Measurements from ENCODE around the gene PROKR2. TPM values are rescaled to one million over a fixed set of nuclear protein-coding genes. Genes with fewer than 3 reads are reported as not detected.

PROKR2 gene
- not detected for total RNA-seq

DNA sequence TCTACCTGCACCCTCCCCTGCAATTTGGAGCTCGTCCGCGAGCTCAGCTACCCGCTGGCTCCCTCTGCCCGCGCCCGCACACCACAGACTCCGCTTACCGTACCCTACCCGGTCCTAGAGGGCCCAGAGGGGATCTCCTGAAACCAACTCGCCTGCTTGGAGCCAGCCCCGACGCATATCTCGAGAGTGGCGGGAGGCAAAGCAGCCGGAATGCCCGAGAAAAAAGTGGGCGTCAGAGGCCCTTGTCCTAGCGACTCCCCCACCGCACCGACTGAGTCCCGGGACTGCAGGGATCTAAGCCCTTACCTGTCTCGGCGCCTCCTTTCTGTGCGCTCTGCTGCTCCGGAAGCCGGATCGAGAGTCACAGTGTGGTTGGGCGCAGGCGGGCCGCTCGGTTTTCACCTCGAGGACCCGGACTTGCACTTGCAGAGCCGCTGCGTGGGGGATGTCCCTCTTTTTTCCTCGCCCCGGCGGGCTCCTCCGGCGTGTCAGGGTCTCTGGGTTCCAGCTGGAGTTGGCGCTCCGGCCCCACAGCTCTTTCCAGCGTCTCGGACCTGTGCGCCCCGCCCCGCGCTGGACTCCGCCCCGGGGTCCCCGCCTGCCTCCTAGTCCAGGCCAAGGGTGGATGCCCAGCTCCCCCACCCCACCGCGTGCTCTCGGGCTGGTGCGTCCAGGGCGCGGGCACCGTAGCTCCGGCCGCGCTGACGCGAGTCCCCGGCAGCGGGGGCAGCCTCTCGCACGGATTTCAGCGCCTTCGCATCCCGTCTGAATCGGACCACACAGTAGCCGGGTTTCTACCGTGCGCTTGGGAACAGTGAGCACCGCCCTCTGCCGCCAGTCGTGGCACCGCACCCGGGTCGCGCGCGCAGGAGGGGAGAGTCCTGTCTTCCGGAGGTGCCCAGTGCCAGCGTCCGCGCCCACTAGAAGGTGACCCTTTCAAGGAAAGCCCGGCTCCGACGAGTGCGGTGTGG is at the start of gene PROKR2:
Gene PROKR2 (minus strand): TSS at position 767 of the 971 bp plus-strand sequence. CDS start 2,585 bp downstream, outside the sequence.
- H3K27ac Mint-ChIP-seq, result no peak within 1 kb of the TSS
- H3K9me3 Mint-ChIP-seq, result no peaks in the 10 kb centered on the region
- ChIA-PET CTCF (no interaction called here), POLR2A (no interaction called here)
- peaks cover 51% of the 10 kb centered on the region for H3K27me3 Mint-ChIP-seq
- no peaks in the 10 kb centered on the region for H3K36me3 Mint-ChIP-seq (ENCODE audit: low read depth)
- no peaks in the 10 kb centered on the region for H3K4me1 Mint-ChIP-seq
- no peak for DNase-seq
- H3K4me3 Mint-ChIP-seq, result no peak within 1 kb of the TSS

DNA sequence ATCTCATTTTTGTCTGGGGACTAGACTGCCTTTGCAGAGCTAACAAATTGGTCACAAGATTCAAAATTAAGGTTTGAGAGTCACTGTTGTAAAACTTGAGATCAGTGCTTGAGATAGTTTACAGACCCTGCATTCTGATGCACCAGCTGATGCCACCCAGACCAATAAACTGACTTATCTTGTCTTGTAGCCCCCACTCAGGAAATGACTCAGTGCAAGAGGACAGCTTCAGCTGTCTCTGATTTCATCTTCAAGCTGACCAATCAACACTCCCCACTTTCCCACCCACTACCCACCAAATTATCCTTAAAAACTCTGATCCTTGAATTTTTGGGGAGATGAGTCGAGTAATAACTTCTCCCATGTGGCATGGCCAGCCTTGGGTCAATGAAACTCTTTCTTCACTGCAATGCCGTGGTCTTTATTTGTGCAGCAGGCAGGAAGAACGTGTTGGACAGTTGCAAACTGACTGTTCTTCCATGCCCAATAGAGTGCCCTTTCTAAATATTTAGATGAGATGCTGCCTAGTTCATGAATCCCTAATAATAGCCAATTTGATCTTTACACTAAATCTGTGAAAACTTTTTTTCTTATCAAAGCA is 48.3 kb upstream of the PROKR2 start:
- no peak overlapping the region for H3K27ac Mint-ChIP-seq

DNA sequence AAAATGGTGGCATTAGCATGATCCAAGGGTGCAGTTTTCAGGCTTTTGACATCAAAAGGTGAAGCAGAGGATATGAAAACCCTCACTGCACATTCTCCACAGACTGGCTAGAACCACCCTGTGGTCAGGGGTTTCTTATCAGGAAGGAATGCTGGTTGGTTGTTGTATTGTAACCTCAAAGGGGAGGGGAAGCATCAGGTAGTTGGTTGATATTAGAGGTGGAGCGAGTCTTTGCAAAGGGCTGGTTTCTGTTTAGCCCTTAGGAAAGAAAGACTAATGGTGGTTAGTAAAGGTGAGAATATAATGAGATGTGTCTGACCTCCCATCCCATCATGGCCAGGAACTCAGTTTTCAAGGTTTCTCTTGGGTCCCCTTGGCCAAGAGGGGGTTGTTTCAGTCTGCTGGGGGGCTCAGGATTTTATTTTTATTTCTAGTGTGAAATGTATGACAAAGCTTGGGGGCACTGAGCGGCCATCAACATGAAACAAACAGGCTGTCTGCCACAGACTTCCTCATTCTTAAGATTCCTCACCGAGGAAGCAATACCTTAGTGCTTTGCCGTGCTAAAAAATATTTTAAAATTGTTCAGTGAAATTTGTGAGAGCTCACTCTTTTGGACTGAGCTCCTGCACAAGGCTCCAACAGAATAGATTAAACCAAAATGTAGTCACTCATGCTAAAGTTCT is 47.5 kb upstream of the PROKR2 start:
- H3K4me3 Mint-ChIP-seq, result no peak overlapping the region
- DNase-seq, result no peak
- H3K9me3 Mint-ChIP-seq, result peaks cover 8% of the 10 kb centered on the region
- ChIA-PET POLR2A (no interaction called here), CTCF (no interaction called here)
- no peaks in the 10 kb centered on the region for H3K36me3 Mint-ChIP-seq (ENCODE audit: low read depth)
- H3K27me3 Mint-ChIP-seq, result peaks cover 6% of the 10 kb centered on the region
- no peak overlapping the region for H3K27ac Mint-ChIP-seq
- no peaks in the 10 kb centered on the region for H3K4me1 Mint-ChIP-seq

More for the DNA sequence above, 48.3 kb upstream of the PROKR2 start:
- Mint-ChIP-seq H3K4me1 (no peaks in the 10 kb centered on the region), H3K4me3 (no peak overlapping the region), H3K9me3 (peaks cover 6% of the 10 kb centered on the region), H3K36me3 (ENCODE audit: low read depth) (no peaks in the 10 kb centered on the region), H3K27me3 (peaks cover 6% of the 10 kb centered on the region)
- CTCF ChIA-PET, result no interaction called here
- DNase-seq, result no peak
- POLR2A ChIA-PET, result no interaction called here

DNA sequence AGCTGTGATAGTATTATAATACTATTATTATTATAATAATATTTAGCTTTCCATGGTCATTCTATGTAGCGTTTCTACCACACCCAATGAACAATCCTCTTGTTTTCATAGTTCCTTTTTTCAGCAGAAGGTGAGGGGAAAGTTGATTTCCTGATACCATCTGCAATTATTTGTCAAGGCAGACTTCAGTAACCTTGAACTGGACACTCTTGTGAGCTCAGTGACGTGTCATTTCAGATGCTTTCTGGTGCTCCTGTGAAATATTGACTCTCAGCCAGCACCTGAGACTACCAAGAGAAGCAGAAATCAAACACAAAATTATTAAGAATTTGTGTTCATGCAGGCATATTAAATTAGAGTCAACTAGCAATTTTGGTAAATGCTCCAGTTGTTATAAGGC is 46.0 kb upstream of the PROKR2 start:
- no peak overlapping the region for H3K4me3 Mint-ChIP-seq
- peaks cover 11% of the 10 kb centered on the region for H3K27me3 Mint-ChIP-seq
- no peaks in the 10 kb centered on the region for H3K36me3 Mint-ChIP-seq (ENCODE audit: low read depth)
- H3K27ac Mint-ChIP-seq, result no peak overlapping the region
- no peak for DNase-seq
- ChIA-PET CTCF (no interaction called here), POLR2A (no interaction called here)
- H3K4me1 Mint-ChIP-seq, result no peaks in the 10 kb centered on the region
- H3K9me3 Mint-ChIP-seq, result peaks cover 13% of the 10 kb centered on the region

DNA sequence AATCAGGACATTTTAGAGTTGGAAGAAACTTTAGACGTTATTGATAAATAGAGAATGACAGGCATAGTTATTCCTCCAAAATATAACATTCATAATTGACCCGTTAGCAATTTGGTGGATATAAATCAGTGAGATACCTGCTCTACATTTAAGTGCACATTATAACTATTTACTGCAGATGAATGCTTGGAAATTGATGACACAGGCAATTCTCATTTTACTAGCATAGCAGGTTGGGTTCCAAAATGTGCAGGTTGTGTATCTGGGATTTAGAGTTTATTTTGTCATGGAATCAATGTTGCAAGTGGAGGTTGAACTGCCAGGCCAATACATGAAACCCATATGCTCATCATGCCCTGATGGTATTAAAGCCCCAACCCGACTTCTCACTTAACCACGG is 44.4 kb upstream of the PROKR2 start:
- no peaks in the 10 kb centered on the region for H3K4me1 Mint-ChIP-seq
- no peaks in the 10 kb centered on the region for H3K36me3 Mint-ChIP-seq (ENCODE audit: low read depth)
- POLR2A ChIA-PET, result no interaction called here
- H3K9me3 Mint-ChIP-seq, result peaks cover 13% of the 10 kb centered on the region
- H3K27me3 Mint-ChIP-seq, result peaks cover 8% of the 10 kb centered on the region
- no peak overlapping the region for H3K4me3 Mint-ChIP-seq
- CTCF ChIA-PET, result no interaction called here
- DNase-seq, result no peak
- no peak overlapping the region for H3K27ac Mint-ChIP-seq

DNA sequence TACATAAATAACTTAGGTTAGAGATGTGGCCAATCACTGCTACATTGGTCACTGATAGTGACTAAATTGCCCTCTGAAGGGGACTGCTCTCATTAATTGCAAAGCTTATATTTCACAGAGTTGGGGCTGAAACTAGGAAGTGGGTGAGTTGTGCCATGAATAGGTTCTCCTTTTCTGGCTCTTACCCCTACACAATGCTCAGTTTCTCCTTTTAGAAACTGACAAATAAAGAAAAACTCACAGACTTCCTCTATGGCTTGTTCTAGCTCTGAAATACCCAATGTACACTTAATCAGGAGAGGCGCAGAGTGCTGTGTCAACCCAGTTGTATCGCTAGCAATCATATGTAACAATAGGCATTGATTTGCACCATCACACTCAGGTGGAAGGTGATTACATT is 41.2 kb upstream of the PROKR2 start:
- CTCF ChIA-PET, result no interaction called here
- H3K4me1 Mint-ChIP-seq, result no peaks in the 10 kb centered on the region
- DNase-seq, result no peak
- no peak overlapping the region for H3K4me3 Mint-ChIP-seq
- H3K9me3 Mint-ChIP-seq, result peaks cover 10% of the 10 kb centered on the region
- no peaks in the 10 kb centered on the region for H3K36me3 Mint-ChIP-seq (ENCODE audit: low read depth)
- POLR2A ChIA-PET, result no interaction called here
- no peak overlapping the region for H3K27ac Mint-ChIP-seq
- peaks cover 10% of the 10 kb centered on the region for H3K27me3 Mint-ChIP-seq

DNA sequence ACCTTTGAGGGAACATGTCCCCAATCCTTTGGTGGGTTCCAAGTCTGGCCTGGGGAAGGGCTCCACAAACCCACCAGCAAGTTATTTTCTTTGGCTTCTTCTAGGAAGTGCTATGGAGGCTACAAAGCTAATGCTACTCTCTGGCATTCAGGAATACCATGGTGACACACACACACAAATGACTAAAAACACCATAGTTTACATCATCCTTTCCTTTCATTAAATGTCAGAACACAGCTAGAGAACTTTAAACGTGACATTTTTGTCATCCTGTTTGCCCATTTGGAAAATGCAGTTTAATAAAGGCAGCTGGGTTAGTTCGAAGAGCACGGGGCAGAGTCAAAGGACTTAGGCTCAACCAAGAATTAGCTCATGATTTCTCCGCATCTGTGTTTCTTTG is 40.2 kb upstream of the PROKR2 start:
- no peak for DNase-seq
- Mint-ChIP-seq H3K27ac (no peak overlapping the region), H3K27me3 (peaks cover 10% of the 10 kb centered on the region), H3K36me3 (ENCODE audit: low read depth) (no peaks in the 10 kb centered on the region), H3K4me3 (no peak overlapping the region), H3K9me3 (peaks cover 10% of the 10 kb centered on the region), H3K4me1 (no peaks in the 10 kb centered on the region)
- ChIA-PET POLR2A (no interaction called here), CTCF (interaction anchor here (0.7 kb wide), 1 partner anchor 11 kb away, joined by 4 read pairs; no protein-coding TSS in a partner anchor)

DNA sequence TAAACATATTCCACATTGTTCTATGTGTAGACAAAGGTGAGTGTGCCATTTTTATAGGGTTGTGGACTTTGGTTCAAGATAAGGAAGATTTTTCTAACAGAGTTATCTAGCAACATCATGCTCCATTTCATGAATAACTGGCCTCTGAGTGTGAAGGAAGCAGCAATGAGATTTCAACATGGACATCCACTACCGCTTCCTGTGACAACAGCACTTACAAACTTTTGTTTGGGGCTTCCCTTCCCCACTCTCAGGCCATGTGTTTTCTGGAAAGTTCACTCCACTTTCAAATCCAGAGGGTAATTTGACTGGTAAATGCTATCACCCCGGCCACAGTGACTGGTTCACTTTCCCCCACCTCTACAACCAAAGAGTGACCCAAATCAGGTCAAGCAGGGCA is 38.1 kb upstream of the PROKR2 start:
- no peak for DNase-seq
- POLR2A ChIA-PET, result no interaction called here
- Mint-ChIP-seq H3K27ac (no peak overlapping the region), H3K9me3 (peaks cover 8% of the 10 kb centered on the region), H3K27me3 (peaks cover 10% of the 10 kb centered on the region), H3K4me1 (no peaks in the 10 kb centered on the region), H3K4me3 (no peak overlapping the region), H3K36me3 (ENCODE audit: low read depth) (no peaks in the 10 kb centered on the region)
- CTCF ChIA-PET, result no interaction called here

DNA sequence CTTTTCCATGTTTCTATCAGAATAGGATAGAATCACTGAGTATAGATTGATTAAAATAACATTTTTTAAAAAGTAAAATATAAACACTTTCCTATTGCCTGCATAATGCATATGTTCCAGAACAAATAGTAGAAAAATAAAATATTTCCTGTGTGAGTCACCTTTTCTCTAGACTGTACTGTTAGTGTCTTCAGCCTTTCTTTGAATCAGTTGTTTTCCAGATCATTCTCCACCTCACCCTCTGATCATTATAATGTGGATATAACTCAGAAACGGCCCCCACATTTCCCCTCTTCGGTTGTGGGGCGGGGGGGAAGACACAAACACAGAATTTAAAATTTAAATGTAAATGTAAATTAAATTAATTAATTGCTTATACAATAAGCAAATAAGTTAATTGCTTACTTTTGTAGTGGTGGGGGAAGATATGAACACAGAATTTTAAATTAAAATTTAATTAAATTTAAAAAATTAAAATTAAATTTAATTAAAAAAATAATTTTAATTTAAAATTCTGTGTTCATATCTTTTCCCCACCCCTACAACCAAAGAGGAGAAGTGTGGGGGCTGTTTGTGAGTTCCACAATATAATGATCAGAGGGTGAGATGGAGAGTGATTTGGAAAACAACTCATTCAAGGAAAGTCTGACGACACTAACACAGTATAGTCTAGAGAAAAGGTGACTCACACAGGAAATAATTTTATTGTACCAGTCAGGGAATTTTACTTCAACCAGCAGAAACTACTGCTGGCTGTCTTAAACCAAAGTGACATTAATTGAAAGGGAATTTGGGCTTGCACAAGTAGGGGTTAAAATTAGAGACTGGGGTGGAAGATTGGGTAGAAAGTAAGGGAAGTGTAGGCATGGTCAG is 37.1 kb upstream of the PROKR2 start:
- Mint-ChIP-seq H3K4me1 (no peaks in the 10 kb centered on the region), H3K9me3 (peaks cover 7% of the 10 kb centered on the region), H3K36me3 (ENCODE audit: low read depth) (no peaks in the 10 kb centered on the region), H3K4me3 (no peak overlapping the region), H3K27ac (no peak overlapping the region), H3K27me3 (peaks cover 10% of the 10 kb centered on the region)
- CTCF ChIA-PET, result no interaction called here
- POLR2A ChIA-PET, result no interaction called here
- DNase-seq, result no peak

DNA sequence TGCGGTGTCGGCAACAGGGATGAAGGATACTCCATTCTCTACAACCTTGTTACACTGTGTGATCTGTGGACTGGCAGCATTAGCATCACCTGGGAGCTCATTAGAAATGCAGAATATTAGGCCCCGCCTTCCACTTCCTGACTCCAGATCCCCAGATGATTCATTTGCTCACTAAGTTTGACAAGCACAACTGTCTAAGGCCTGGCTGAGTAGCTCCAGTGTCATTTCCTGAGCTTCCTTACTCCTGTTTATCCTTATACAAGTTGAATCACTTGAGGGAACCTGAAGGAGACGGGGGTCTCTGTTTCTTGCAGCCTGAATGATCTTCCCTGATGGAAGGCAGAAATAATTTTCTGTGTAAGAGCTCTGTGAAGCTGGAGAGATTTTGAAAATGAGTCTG is 32.7 kb upstream of the PROKR2 start:
- no peak overlapping the region for H3K27ac Mint-ChIP-seq
- DNase-seq, result no peak
- H3K9me3 Mint-ChIP-seq, result no peaks in the 10 kb centered on the region
- no peaks in the 10 kb centered on the region for H3K27me3 Mint-ChIP-seq
- no peak overlapping the region for H3K4me3 Mint-ChIP-seq
- H3K4me1 Mint-ChIP-seq, result no peaks in the 10 kb centered on the region
- ChIA-PET CTCF (no interaction called here), POLR2A (no interaction called here)
- no peaks in the 10 kb centered on the region for H3K36me3 Mint-ChIP-seq (ENCODE audit: low read depth)

DNA sequence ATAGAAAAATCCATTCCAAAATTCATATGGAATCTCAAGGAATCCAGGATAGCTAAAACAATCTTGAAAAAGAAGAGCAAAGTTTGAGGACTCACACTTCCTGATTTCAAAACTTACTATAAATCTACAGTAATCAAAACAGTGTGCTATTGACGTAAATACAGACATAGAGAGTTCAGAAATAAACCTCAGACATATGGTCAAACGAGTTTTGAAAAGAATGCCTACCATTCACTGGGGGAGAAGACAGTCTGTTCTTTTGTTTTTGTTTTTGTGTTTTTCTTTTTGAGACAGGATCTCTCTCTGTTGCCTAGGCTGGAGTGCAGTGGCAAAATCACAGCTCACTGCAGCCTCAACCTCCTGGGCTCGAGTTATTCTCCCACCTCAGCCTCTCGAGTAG is 25.3 kb upstream of the PROKR2 start:
- POLR2A ChIA-PET, result no interaction called here
- H3K27me3 Mint-ChIP-seq, result peaks cover 29% of the 10 kb centered on the region
- DNase-seq, result no peak
- H3K9me3 Mint-ChIP-seq, result no peaks in the 10 kb centered on the region
- CTCF ChIA-PET, result interaction anchor here (0.8 kb wide), 1 partner anchor 44 kb away, joined by 3 read pairs; no protein-coding TSS in a partner anchor
- no peak overlapping the region for H3K27ac Mint-ChIP-seq
- H3K4me3 Mint-ChIP-seq, result no peak overlapping the region
- no peaks in the 10 kb centered on the region for H3K36me3 Mint-ChIP-seq (ENCODE audit: low read depth)
- H3K4me1 Mint-ChIP-seq, result no peaks in the 10 kb centered on the region

DNA sequence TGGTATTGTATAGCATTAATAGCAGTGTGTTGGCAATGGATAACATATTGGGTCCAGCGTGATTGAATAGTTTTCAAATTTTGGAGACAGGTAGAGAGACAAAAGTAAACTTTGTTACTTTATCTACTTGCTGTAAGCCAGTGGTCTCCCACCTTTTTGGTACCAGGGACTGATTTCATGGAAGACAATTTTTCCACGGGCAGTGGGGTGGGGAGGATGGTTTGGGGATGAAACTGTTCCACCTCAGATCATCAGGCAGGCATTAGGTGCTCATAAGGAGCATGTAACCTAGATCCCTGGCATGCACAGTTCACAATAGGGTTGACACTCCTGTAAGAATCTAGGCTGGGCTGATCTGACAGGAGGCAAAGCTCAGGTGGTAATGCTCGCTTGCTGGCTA is 14.6 kb upstream of the PROKR2 start:
- no peak overlapping the region for H3K4me3 Mint-ChIP-seq
- H3K9me3 Mint-ChIP-seq, result no peaks in the 10 kb centered on the region
- no peak overlapping the region for H3K27ac Mint-ChIP-seq
- POLR2A ChIA-PET, result no interaction called here
- H3K36me3 Mint-ChIP-seq (ENCODE audit: low read depth), result no peaks in the 10 kb centered on the region
- CTCF ChIA-PET, result interaction anchor here (1.0 kb wide), 1 partner anchor 27 kb away, joined by 4 read pairs; no protein-coding TSS in a partner anchor
- no peaks in the 10 kb centered on the region for H3K4me1 Mint-ChIP-seq
- no peak for DNase-seq
- H3K27me3 Mint-ChIP-seq, result peaks cover 4% of the 10 kb centered on the region
